ENCODE data around the gene TMEM132D.

Gene TMEM132D

GRCh38 chr12:129613314-129613713 lies 290.5 kb downstream of the TMEM132D start:
- no peak for TF ChIP-seq ZNF501 (tag by site-specific recombination; IDR thresholded peaks at IDR 0.05)
- TF ChIP-seq ZNF19 (tag by site-specific recombination; IDR thresholded peaks at IDR 0.05; ENCODE audit: low read depth), result no peak
- TF ChIP-seq ZNF626 (tag by site-specific recombination; IDR thresholded peaks at IDR 0.05), result no peak
- no peak for TF ChIP-seq ZNF121 (tag by site-specific recombination; IDR thresholded peaks at IDR 0.05)
- no peak for TF ChIP-seq HOXD13 (CRISPR knock-in tag; IDR thresholded peaks at IDR 0.05; ENCODE audit: borderline replicate concordance)
- TF ChIP-seq SALL2 (tag by site-specific recombination; IDR thresholded peaks at IDR 0.05; ENCODE audit: borderline replicate concordance), result no peak
- TF ChIP-seq AEBP2 (tag by site-specific recombination; IDR thresholded peaks at IDR 0.05; ENCODE audit: borderline replicate concordance), result no peak
- no peak for TF ChIP-seq ZNF169 (tag by site-specific recombination; IDR thresholded peaks at IDR 0.05)
- no peak for TF ChIP-seq ZXDB (tag by site-specific recombination; IDR thresholded peaks at IDR 0.05)
- no peak for TF ChIP-seq ZNF37A (tag by site-specific recombination; IDR thresholded peaks at IDR 0.05)
- no peak for TF ChIP-seq ZNF155 (tag by site-specific recombination; IDR thresholded peaks at IDR 0.05)
- no peak for TF ChIP-seq ZNF549 (tag by site-specific recombination; IDR thresholded peaks at IDR 0.05)
- TF ChIP-seq ZNF660 (tag by site-specific recombination; IDR thresholded peaks at IDR 0.05), result no peak
- no peak for TF ChIP-seq ZNF423 (tag by site-specific recombination; IDR thresholded peaks at IDR 0.05)
- TF ChIP-seq ZNF16 (tag by site-specific recombination; IDR thresholded peaks at IDR 0.05; ENCODE audit: low read depth), result no peak
- no peak for TF ChIP-seq SP7 (tag by site-specific recombination; IDR thresholded peaks at IDR 0.05)
- no peak for TF ChIP-seq ZBTB6 (tag by site-specific recombination; IDR thresholded peaks at IDR 0.05)
- TF ChIP-seq SP3 (tag by site-specific recombination; IDR thresholded peaks at IDR 0.05), result no peak
- TF ChIP-seq ZNF433 (tag by site-specific recombination; IDR thresholded peaks at IDR 0.05; ENCODE audit: low read depth), result no peak
- H3K9me3 ChIP-seq (ENCODE audit: control insufficient read depth, insufficient read depth, low read depth, low read length), result no peaks in the 10 kb centered on the region
- H3K4me3 ChIP-seq (ENCODE audit: low read depth, low read length), result no peak overlapping the region
- no peak overlapping the region for H3K27ac ChIP-seq (ENCODE audit: extremely low read depth, low read depth, low read length)
- ChIA-PET CTCF (no interaction called here), POLR2A (no interaction called here)
- no peaks in the 10 kb centered on the region for H3K4me1 ChIP-seq (ENCODE audit: control insufficient read depth, insufficient read depth, low read length)
- H3K36me3 ChIP-seq (ENCODE audit: control insufficient read depth in 2 of 2, insufficient read depth in 1 of 2, low read length in 2 of 2), result no peaks in the 10 kb centered on the region

GRCh38 chr12:129610601-129611120 lies 293.2 kb downstream of the TMEM132D start:
- CTCF ChIA-PET, result no interaction called here
- Histone ChIP-seq H3K36me3 (ENCODE audit: control insufficient read depth in 2 of 2, insufficient read depth in 1 of 2, low read length in 2 of 2) (no peaks in the 10 kb centered on the region), H3K4me3 (ENCODE audit: low read depth, low read length) (no peak overlapping the region)
- no peak for TF ChIP-seq ZNF639 (tag by site-specific recombination; IDR thresholded peaks at IDR 0.05)
- no peak for TF ChIP-seq GLIS2 (tag by site-specific recombination; IDR thresholded peaks at IDR 0.05)
- TF ChIP-seq EGR2 (tag by site-specific recombination; IDR thresholded peaks at IDR 0.05; ENCODE audit: low read depth), result no peak
- TF ChIP-seq ZFP41 (tag by site-specific recombination; IDR thresholded peaks at IDR 0.05; ENCODE audit: borderline replicate concordance), result no peak
- no peak for TF ChIP-seq ZNF791 (tag by site-specific recombination; IDR thresholded peaks at IDR 0.05)
- TF ChIP-seq PRDM10 (tag by site-specific recombination; IDR thresholded peaks at IDR 0.05), result no peak
- no peak for TF ChIP-seq ZNF184 (tag by site-specific recombination; IDR thresholded peaks at IDR 0.05)
- no peak for TF ChIP-seq YY2 (tag by site-specific recombination; IDR thresholded peaks at IDR 0.05)
- no peak for TF ChIP-seq ZBTB6 (tag by site-specific recombination; IDR thresholded peaks at IDR 0.05)
- no peak for TF ChIP-seq ZNF704 (tag by site-specific recombination; IDR thresholded peaks at IDR 0.05)

More at GRCh38 chr12:129610601-129611120, 293.2 kb downstream of the TMEM132D start:
- Histone ChIP-seq H3K27ac (ENCODE audit: extremely low read depth, low read depth, low read length) (no peak overlapping the region), H3K9me3 (ENCODE audit: control insufficient read depth, insufficient read depth, low read depth, low read length) (no peaks in the 10 kb centered on the region), H3K4me1 (ENCODE audit: control insufficient read depth, insufficient read depth, low read length) (no peaks in the 10 kb centered on the region)
- POLR2A ChIA-PET, result no interaction called here

Measured in HEK293 (cell line).